K562 (cell line): ENCODE measurements around the gene TF. TPM values are rescaled to one million over a fixed set of nuclear protein-coding genes. Genes with fewer than 3 reads are reported as not detected.

Experiments
- ATAC-seq: fragments of 200-7000 bp; cut with Tn5 transposase; 3 replicates; pipeline ENCODE4 v1.9.1; 2020; ENCODE audit warnings: moderate library complexity
- BruUV-seq: library from RNA; stranded (reverse); fragments of 400-500 nt; replicated peaks from 2 replicates; lab custom pipeline; 2021; lab: Mats Ljungman, UMichigan
- CTCF ChIA-PET: fragments of 300-600 bp; formaldehyde crosslinking; extraction: SDS; loops from one replicate; lab custom pipeline; 2021; ENCODE audit warnings: low intra/inter-chr PET ratio; lab: Yijun Ruan, JAX
- POLR2A ChIA-PET: fragments of 300-600, 350-650 bp; sonication (Branson Sonifier 250); formaldehyde crosslinking; extraction: SDS; loops from one replicate; lab custom pipeline; 2021; ENCODE audit warnings: antibody characterized with exemption, inconsistent platforms; lab: Yijun Ruan, JAX
- DNase-seq, 4 experiments: peaks; one replicate each; pipeline versions ENCODE4 v3.0.0 to v3.0.0-alpha.2; 2011 to 2018; ENCODE audit warnings: low spot score in 3 of 4, mixed read lengths in 3 of 4; ENCODE audit errors: extremely low read depth in 1 of 4
- FAIRE-seq: peaks from 2 replicates; lab custom pipeline; 2011; peaks lifted over from hg19 to GRCh38; lab: Jason Lieb, UNC
- H2AFZ ChIP-seq: 2 replicates; pipeline ENCODE4 v1.6.0; 2011; ENCODE audit warnings: low read depth, low read length, control low read depth, inconsistent platforms
- H3K27ac ChIP-seq: fragments of 200-600 bp; 3 replicates; pipeline ENCODE4 v1.8.0; 2011; ENCODE audit warnings: low read depth, mild to moderate bottlenecking, control low read depth, inconsistent platforms, low read length, moderate library complexity, mixed read lengths; ENCODE audit errors: extremely low read depth
- H3K27me3 ChIP-seq, 2 experiments: fragments of 300-600 bp in 1 of 2; 2 replicates in 1 of 2; 3 replicates in 1 of 2; pipeline versions ENCODE4 v1.6.0 to v1.8.0; 2011; ENCODE audit warnings: inconsistent platforms in 2 of 2, low read length in 2 of 2, mild to moderate bottlenecking in 1 of 2, mixed read lengths in 1 of 2, moderate library complexity in 1 of 2; ENCODE audit not compliant: control insufficient read depth in 2 of 2, insufficient read depth in 2 of 2
- H3K36me3 ChIP-seq: fragments of 300-600 bp; 3 replicates; pipeline ENCODE4 v1.8.0; 2011; ENCODE audit warnings: mild to moderate bottlenecking, low read length, inconsistent platforms; ENCODE audit not compliant: control insufficient read depth, insufficient read depth
- H3K4me1 ChIP-seq, 2 experiments: fragments of 200-600 bp in 1 of 2; replicated peaks in 1 of 2; 2 replicates in 1 of 2; 3 replicates in 1 of 2; pipeline versions ENCODE4 v1.5.1 to v1.8.0; 2011; ENCODE audit warnings: inconsistent platforms in 2 of 2, low read length in 2 of 2, mild to moderate bottlenecking in 1 of 2, mixed read lengths in 1 of 2, moderate library complexity in 1 of 2; ENCODE audit not compliant: control insufficient read depth in 2 of 2, insufficient read depth in 2 of 2
- H3K4me2 ChIP-seq: 2 replicates; pipeline ENCODE4 v1.6.1; 2011; ENCODE audit warnings: low read length, control low read depth, inconsistent platforms, mixed read lengths; ENCODE audit not compliant: insufficient read depth
- H3K4me3 ChIP-seq: fragments of 200-600 bp; sonication (generic), shearing (Covaris generic); 2 replicates; pipeline ENCODE4 v1.5.1; 2016; ENCODE audit warnings: control low read depth, inconsistent platforms
- H3K79me2 ChIP-seq: fragments of 200-600 bp; 3 replicates; pipeline ENCODE4 v1.8.0; 2011; ENCODE audit warnings: low read length, inconsistent platforms; ENCODE audit not compliant: control insufficient read depth, insufficient read depth
- H3K9ac ChIP-seq, 2 experiments: 2 replicates each; pipeline versions ENCODE4 v1.6.0 to v1.6.1; 2011; ENCODE audit warnings: low read depth in 2 of 2, low read length in 2 of 2, control low read depth in 1 of 2, inconsistent platforms in 1 of 2, mild to moderate bottlenecking in 1 of 2, mixed read lengths in 1 of 2; ENCODE audit not compliant: insufficient read depth in 1 of 2
- H3K9me1 ChIP-seq: one replicate; pipeline ENCODE4 v1.6.0; 2011; ENCODE audit warnings: inconsistent platforms, mild to moderate bottlenecking, low read length, moderate library complexity; ENCODE audit not compliant: control insufficient read depth, insufficient read depth
- H3K9me3 ChIP-seq: replicated peaks from 2 replicates; pipeline ENCODE4 v1.5.1; 2011; ENCODE audit warnings: low read depth, low read length, inconsistent platforms; ENCODE audit not compliant: control insufficient read depth, insufficient read depth
- H4K20me1 ChIP-seq: replicated peaks from 2 replicates; pipeline ENCODE4 v1.6.1; 2011; ENCODE audit warnings: low read length, inconsistent platforms, mixed read lengths; ENCODE audit not compliant: control insufficient read depth, insufficient read depth
- ATF1 ChIP-seq, 2 experiments: fragments of 450-650 bp in 1 of 2; IDR thresholded peaks; 2 replicates each; pipeline ENCODE4 v1.6.1; 2016; ENCODE audit warnings: missing compliant biosample characterization in 1 of 2, missing genetic modification characterization in 1 of 2
- ATF7 ChIP-seq: fragments of 450-650 bp; IDR thresholded peaks from 2 replicates; pipeline ENCODE4 v1.7.1; 2014; ENCODE audit warnings: mild to moderate bottlenecking, moderate library complexity
- BHLHE40 ChIP-seq: IDR thresholded peaks from 2 replicates; pipeline ENCODE4 v1.6.1; 2011; ENCODE audit warnings: low read length, improper control_type of control experiment
- BRD4 ChIP-seq: fragments of 200-600 bp; sonication (generic); IDR thresholded peaks from 2 replicates; pipeline ENCODE4 v1.6.1; 2017; ENCODE audit warnings: inconsistent platforms
- CEBPB ChIP-seq: fragments of 450-650 bp; IDR thresholded peaks from 2 replicates; pipeline ENCODE4 v1.6.1; 2016; ENCODE audit warnings: missing genetic modification characterization, missing compliant biosample characterization
- CHAMP1 ChIP-seq: fragments of 450-650 bp; IDR thresholded peaks from 2 replicates; pipeline ENCODE4 v1.6.1; 2016; ENCODE audit warnings: mild to moderate bottlenecking
- KDM4B ChIP-seq, 2 experiments: fragments of 450-650 bp in 1 of 2; sonication (generic) in 1 of 2; IDR thresholded peaks; 2 replicates each; pipeline ENCODE4 v1.6.1; 2016 to 2017; ENCODE audit warnings: borderline replicate concordance in 2 of 2, antibody characterized with exemption in 1 of 2, low read depth in 1 of 2, mild to moderate bottlenecking in 1 of 2
- YY1 ChIP-seq, 3 experiments: IDR thresholded peaks; 2 replicates each; pipeline ENCODE4 v1.6.1; 2011; ENCODE audit warnings: low read length in 2 of 3, mild to moderate bottlenecking in 2 of 3, moderate library complexity in 2 of 3, borderline replicate concordance in 1 of 3, control low read depth in 1 of 3, low read depth in 1 of 3; ENCODE audit not compliant: insufficient read depth in 3 of 3, insufficient replicate concordance in 2 of 3, control insufficient read depth in 1 of 3, insufficient read length in 1 of 3; ENCODE audit errors: extremely low read depth in 1 of 3
- ZNF263 ChIP-seq: sonication (generic); formaldehyde crosslinking; IDR thresholded peaks from 2 replicates; pipeline ENCODE4 v1.8.0; 2022; ENCODE audit warnings: mild to moderate bottlenecking, missing genetic modification reagents, borderline replicate concordance
- ZNF551 ChIP-seq: fragments of 250-450 bp; sonication (Bioruptor Pico); IDR thresholded peaks from 2 replicates; pipeline ENCODE4 v1.5.0; 2021; ENCODE audit warnings: mild to moderate bottlenecking, moderate library complexity
- WGBS: fragments of 100-300 bp; shearing (Covaris generic); methylation state at CpG from one replicate; pipeline ENCODE4 v1.1.6; 2016; ENCODE audit warnings: low coverage, mixed read lengths; ENCODE audit not compliant: insufficient coverage; ENCODE audit errors: missing lambda C conversion rate; 5-methylcytosine and 5-hydroxymethylcytosine counted together
- in situ Hi-C: fragments of 300-500 bp; cut with MboI; formaldehyde crosslinking; loops from 4 replicates; pipeline ENCODE4 v1.15.0; 2018; ENCODE audit warnings: inconsistent platforms, mixed read lengths
- intact Hi-C: fragments of 100-400 bp; cut with micrococcal nuclease; formaldehyde crosslinking; loops from 2 replicates; pipeline ENCODE4 v1.14.2; 2022
- polyA plus RNA-seq, 8 experiments: library from polyadenylated mRNA; depleted of rRNA in 4 of 8; stranded (reverse) in 5 of 8; unstranded in 3 of 8; fragments of >200 nt; fragmentation: Nextera tagmentation in 2 of 8; fragmentation: Illumina TruSeq in 1 of 8; extraction: Ambion mirVana in 2 of 8; extraction: Trizol in 1 of 8; gene quantifications; 2 replicates each; pipeline versions ENCODE4 v1.2.1 to v1.2.3, GENCODE V29; 2011 to 2014; ENCODE audit warnings: inconsistent platforms in 1 of 8, missing spikeins in 1 of 8
- total RNA-seq, 7 experiments: library from RNA; depleted of rRNA in 6 of 7; stranded (reverse); fragments of >200 nt in 6 of 7; fragmentation: Illumina TruSeq in 2 of 7; extraction: Trizol in 2 of 7; gene quantifications; 2 replicates each; pipeline versions ENCODE4 v1.2.1 to v1.2.3, GENCODE V29; 2011 to 2021; ENCODE audit warnings: low replicate concordance in 1 of 7
- TF ChIP-seq, protein P1 (sequence below), 2 experiments: fragments of 450-650 bp in 1 of 2; sonication (generic) in 1 of 2; formaldehyde crosslinking in 1 of 2; IDR thresholded peaks in 1 of 2; conservative IDR thresholded peaks in 1 of 2; 2 replicates each; pipeline versions ENCODE4 v1.6.1 to v1.8.1; 2016 to 2023; ENCODE audit warnings: mild to moderate bottlenecking in 2 of 2, moderate library complexity in 2 of 2, inconsistent platforms in 1 of 2, missing genetic modification reagents in 1 of 2
- TF ChIP-seq, protein P2 (sequence below): IDR thresholded peaks from 3 replicates; pipeline ENCODE4 v1.6.1; 2011; ENCODE audit warnings: borderline replicate concordance, mild to moderate bottlenecking, moderate library complexity; ENCODE audit not compliant: insufficient read length; ENCODE audit errors: extremely low read depth

TF gene
- total and polyA plus RNA-seq, 9 of the 15 experiments (the other 6 are each of a cell fraction or from before 2014, with no cell fraction given): 0.09 to 9.2 (median 3.1) TPM

GRCh38 chr3:133799794-133800585, 53.8 kb downstream of the TF start:
- intact Hi-C loops: no loop called here
- TF ChIP-seq BHLHE40: peak; percentile 29; the same call in 1 of the 2 replicates
- no peak for TF ChIP-seq CHAMP1
- peak; percentile 60 for TF ChIP-seq CEBPB
- no peak for TF ChIP-seq KDM4B (IDR thresholded peaks at IDR 0.05; ENCODE audit: borderline replicate concordance in 2 of 2, low read depth in 1 of 2)
- no peak for TF ChIP-seq BRD4
- TF ChIP-seq ATF1 (CRISPR knock-in tag; IDR thresholded peaks at IDR 0.05): no peak
- TF ChIP-seq ATF1 (tag; IDR thresholded peaks at IDR 0.05): peak; percentile 27; the same call in 1 of the 2 replicates
- no peak for TF ChIP-seq YY1 (IDR thresholded peaks at IDR 0.05; ENCODE audit: borderline replicate concordance in 1 of 3, control insufficient read depth in 1 of 3, extremely low read depth in 1 of 3, insufficient read depth in 3 of 3, insufficient read length in 1 of 3, insufficient replicate concordance in 2 of 3, low read depth in 1 of 3, low read length in 2 of 3)
- TF ChIP-seq, protein P1, sequence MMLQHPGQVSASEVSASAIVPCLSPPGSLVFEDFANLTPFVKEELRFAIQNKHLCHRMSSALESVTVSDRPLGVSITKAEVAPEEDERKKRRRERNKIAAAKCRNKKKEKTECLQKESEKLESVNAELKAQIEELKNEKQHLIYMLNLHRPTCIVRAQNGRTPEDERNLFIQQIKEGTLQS (IDR thresholded peaks at IDR 0.05): peak; percentile 34; the same call in 1 of the 2 replicates
- TF ChIP-seq, protein P1 (CRISPR knock-in tag; conservative IDR thresholded peaks at IDR 0.05): no peak
- TF ChIP-seq, protein P2, sequence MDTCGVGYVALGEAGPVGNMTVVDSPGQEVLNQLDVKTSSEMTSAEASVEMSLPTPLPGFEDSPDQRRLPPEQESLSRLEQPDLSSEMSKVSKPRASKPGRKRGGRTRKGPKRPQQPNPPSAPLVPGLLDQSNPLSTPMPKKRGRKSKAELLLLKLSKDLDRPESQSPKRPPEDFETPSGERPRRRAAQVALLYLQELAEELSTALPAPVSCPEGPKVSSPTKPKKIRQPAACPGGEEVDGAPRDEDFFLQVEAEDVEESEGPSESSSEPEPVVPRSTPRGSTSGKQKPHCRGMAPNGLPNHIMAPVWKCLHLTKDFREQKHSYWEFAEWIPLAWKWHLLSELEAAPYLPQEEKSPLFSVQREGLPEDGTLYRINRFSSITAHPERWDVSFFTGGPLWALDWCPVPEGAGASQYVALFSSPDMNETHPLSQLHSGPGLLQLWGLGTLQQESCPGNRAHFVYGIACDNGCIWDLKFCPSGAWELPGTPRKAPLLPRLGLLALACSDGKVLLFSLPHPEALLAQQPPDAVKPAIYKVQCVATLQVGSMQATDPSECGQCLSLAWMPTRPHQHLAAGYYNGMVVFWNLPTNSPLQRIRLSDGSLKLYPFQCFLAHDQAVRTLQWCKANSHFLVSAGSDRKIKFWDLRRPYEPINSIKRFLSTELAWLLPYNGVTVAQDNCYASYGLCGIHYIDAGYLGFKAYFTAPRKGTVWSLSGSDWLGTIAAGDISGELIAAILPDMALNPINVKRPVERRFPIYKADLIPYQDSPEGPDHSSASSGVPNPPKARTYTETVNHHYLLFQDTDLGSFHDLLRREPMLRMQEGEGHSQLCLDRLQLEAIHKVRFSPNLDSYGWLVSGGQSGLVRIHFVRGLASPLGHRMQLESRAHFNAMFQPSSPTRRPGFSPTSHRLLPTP: no peak
- no peak for TF ChIP-seq ZNF263 (CRISPR knock-in tag)
- TF ChIP-seq ATF7: 0 out of 2 replicates have a peak, but pooled peaks have one; percentile 17
- no peak for TF ChIP-seq ZNF551

More at GRCh38 chr3:133799794-133800585, 53.8 kb downstream of the TF start:
- POLR2A ChIA-PET: interaction anchor here (1.0 kb wide), 1 partner anchor 128 kb away, joined by 3 read pairs; no protein-coding TSS in a partner anchor
- Histone ChIP-seq H3K9me3 (no peaks in the 10 kb centered on the region), H3K27ac (no peak overlapping the region), H3K9me1 (no peaks in the 10 kb centered on the region), H3K36me3 (no peaks in the 10 kb centered on the region), H3K4me3 (no peak overlapping the region), H3K4me2 (no peak overlapping the region), H3K79me2 (no peaks in the 10 kb centered on the region), H3K4me1 (no peaks in the 10 kb centered on the region; a peak in 1 of 5 replicates), H3K27me3 (no peaks in the 10 kb centered on the region), H2AFZ (no peak overlapping the region), H3K9ac (no peak overlapping the region), H4K20me1 (no peaks in the 10 kb centered on the region)
- CTCF ChIA-PET: no interaction called here
- no peak for DNase-seq
- no TSS peak for BruUV-seq
- FAIRE-seq: no peak
- ATAC-seq: peak; percentile 37
- 5% methylated on average over 7 of the region's 7 CpGs for WGBS
- in situ Hi-C loops: loop anchor here (5.0 to 25.0 kb wide), 4 partner anchors 128 to 1063 kb away; partner anchors contain the start of genes ANAPC13, CEP63 and TMEM108
